Measurements from ENCODE around the gene ESYT1.
A peak's percentile ranks its signal among the peaks of the same experiment; 100 is the strongest.

Gene ESYT1

DNA sequence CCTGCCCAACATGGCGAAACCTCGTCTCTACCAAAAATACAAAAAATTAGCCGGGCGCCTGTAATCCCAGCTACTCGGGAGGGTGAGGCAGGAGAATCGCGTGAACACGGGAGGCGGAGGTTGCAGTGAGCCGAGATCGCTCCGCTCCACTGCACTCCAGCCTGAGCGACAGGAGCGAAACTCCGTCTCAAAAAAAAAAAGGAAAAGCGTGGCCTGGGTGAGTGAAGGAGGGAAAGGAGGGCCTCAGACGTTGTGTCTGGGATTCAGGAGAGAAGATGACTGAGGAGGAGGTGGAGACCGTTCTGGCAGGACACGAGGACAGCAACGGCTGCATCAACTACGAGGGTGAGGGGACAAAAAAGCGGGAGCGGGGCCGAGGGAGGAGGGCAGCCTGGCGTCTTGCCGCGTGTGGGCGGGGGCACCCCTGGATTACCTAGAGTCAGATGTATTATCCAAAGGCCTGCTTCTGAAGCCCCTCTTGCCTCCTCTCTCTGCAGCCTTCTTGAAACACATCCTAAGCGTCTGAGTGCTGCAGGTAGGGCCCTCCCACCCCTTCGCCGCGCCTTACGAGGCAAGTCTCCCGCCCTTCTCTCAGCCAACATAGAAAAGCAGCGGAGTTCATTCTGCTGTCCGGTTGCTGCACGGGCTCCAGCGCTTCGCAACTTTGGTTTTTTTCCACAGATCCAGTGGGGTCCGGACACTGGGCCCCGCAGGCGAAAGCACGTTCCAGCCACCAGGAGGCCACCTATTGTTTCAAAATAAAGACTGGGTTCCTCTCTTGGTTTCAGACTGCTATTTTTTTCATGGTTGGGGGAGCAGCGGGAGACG lies 29.3 kb downstream of the ESYT1 start:
- peak; percentile 87 for DNase-seq

GRCh38 chr12:56158029-56158925 lies 30.2 kb downstream of the ESYT1 start, which contains the start of gene MYL6:
TSS of gene MYL6 (plus strand) at chr12:56158359. CDS start at chr12:56158402, 43 bp downstream.
- DNase-seq: peak; percentile 97

- DNase-seq: peak; percentile 67
Observed at GRCh38 chr12:56158926-56159461, 30.9 kb downstream of the ESYT1 start.

DNA sequence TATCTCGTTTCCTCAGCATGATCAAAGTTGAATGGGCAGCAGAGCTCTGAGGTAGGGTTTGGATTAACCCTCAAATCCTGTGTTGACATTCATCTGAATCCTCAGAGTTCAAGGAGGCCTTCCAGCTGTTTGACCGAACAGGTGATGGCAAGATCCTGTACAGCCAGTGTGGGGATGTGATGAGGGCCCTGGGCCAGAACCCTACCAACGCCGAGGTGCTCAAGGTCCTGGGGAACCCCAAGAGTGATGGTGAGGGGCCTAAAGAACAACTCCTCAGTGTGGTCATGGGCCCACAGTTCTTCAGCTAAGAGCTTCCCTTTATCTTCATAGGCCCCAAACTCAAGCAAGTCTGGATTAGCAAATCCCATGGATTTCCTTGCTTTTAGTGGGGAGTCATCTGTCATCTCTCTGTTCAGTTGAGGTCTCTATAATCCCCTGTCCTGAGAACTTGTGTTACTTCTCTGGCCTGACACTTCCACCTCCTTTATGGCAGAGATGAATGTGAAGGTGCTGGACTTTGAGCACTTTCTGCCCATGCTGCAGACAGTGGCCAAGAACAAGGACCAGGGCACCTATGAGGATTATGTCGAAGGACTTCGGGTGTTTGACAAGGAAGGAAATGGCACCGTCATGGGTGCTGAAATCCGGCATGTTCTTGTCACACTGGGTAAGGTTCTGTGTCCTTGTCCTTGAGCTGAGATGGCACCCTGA lies 31.6 kb downstream of the ESYT1 start:
- no peak for DNase-seq

- no peak for DNase-seq
Observed at GRCh38 chr12:56160193-56160763, 32.2 kb downstream of the ESYT1 start.

DNA sequence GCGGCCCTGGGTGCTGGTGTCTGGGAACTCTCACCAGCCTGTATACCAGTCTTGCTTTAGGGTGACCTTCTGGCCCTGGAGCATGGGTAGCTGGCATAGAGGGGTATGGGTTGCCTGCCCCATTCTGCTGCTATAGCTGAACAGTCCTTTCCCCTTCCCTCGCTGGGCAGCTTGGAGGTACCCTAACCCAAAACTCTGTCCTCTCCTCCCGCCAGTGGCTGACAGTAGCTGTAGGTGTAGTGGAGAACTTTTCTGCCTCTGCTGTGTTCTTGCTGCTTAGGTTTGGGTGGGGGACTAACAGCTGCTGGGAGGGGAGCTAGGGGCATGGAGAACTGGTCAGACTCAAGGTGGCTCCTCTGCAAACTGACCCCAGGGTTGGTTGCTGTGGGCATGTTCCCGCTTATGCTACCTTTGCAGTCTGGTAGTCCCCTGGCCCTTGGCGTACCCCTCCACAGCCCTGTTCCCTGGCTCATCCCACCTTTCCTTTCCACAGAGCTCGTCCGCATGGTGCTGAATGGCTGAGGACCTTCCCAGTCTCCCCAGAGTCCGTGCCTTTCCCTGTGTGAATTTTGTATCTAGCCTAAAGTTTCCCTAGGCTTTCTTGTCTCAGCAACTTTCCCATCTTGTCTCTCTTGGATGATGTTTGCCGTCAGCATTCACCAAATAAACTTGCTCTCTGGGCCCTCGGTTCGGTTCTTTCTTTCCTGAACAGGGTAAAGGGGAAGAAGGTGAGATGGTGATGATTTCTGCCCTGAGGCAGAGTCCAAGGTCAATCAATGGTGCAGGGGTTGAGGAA lies 33.0 kb downstream of the ESYT1 start:
- DNase-seq: no peak

GRCh38 chr12:56161690-56162351 lies 33.8 kb downstream of the ESYT1 start:
- DNase-seq: no peak

DNA sequence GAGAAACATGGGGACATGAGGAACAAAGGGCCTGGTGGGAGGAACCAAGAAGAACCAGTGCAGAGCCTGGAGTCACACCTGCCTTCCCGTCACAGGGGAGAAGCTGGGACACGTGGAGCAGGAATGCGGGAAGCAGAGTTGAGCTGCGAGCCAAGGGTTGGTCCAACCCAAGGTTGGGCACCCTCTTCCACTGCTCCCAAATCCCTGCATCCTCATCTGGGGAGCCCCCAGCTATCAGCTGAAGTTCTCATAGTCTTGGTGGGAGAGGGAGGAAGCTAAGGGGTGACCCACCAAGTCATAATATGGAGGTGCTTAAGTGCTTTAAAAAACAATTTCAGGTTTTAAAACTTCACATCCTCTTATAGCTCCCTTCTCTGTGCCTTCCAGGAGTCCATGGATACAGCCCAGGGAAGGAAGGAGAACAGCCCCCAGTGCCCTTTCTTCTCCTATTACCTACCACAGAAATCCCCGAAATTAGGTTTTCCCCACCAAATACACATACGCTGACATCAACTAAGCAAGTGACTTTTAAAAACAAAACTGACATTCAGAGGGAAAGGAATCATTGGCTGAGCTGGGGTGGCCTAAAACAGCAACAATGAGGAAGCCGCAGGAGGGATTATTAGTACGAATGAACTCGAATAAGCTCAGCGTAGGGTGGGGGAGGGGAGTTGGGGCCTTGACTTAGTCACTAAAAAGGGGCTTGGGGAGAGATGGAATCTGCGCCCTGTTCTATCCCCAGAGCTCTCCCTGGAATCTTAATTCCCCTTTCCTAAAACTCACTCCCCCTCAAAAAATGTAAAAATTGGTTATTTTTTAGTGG lies 34.6 kb downstream of the ESYT1 start:
- DNase-seq: no peak

- no peak for DNase-seq
Observed at GRCh38 chr12:56163533-56164344, 35.7 kb downstream of the ESYT1 start.

GRCh38 chr12:56164345-56164729 lies 36.3 kb downstream of the ESYT1 start:
- no peak for DNase-seq

- DNase-seq: no peak
Observed at GRCh38 chr12:56165369-56165768, 37.3 kb downstream of the ESYT1 start.

GRCh38 chr12:56169229-56169759 lies 41.2 kb downstream of the ESYT1 start:
- DNase-seq: no peak

DNA sequence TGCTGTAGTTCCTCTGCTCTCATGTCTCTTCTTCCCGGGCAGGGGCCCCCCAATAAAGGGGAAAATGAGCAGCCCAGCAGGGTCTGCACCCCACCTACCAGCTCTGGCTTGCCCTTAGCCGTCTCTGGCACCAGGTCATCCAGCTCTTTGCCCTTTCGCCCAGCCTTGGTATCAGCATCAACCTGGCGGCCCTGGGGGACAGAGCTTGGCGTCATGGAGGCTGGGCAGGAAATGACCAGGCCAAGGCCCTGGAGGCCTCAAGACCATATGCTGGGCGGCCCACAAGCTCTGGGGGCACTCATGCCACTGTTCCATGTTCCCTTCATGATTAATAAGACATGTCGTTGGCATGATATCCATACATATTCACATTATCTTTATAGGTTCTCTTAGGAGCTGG lies 44.8 kb downstream of the ESYT1 start:
- DNase-seq: no peak

- no peak for DNase-seq
Observed at GRCh38 chr12:56178347-56178746, 50.3 kb downstream of the ESYT1 start.

- DNase-seq: no peak
Observed at GRCh38 chr12:56186957-56187356, 58.9 kb downstream of the ESYT1 start.

GRCh38 chr12:56188131-56188777 lies 60.2 kb downstream of the ESYT1 start:
- no peak for DNase-seq

DNA sequence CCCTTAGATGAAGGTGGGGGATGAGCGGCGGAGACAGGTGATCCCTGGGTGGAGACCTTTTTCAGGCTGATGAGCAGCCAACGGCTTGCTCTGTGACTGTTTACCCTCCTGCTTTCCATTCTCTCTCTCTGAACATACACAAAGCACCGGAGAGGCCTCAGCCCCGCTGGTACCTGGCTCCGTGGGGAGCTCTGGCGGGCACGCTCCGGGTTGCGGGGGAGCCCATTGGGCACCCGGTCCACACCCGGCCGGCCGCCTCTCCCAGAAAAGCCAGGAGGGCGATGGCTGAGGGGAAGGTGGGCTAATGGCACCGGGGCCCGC lies 60.7 kb downstream of the ESYT1 start:
- peak; percentile 7 for DNase-seq

DNA sequence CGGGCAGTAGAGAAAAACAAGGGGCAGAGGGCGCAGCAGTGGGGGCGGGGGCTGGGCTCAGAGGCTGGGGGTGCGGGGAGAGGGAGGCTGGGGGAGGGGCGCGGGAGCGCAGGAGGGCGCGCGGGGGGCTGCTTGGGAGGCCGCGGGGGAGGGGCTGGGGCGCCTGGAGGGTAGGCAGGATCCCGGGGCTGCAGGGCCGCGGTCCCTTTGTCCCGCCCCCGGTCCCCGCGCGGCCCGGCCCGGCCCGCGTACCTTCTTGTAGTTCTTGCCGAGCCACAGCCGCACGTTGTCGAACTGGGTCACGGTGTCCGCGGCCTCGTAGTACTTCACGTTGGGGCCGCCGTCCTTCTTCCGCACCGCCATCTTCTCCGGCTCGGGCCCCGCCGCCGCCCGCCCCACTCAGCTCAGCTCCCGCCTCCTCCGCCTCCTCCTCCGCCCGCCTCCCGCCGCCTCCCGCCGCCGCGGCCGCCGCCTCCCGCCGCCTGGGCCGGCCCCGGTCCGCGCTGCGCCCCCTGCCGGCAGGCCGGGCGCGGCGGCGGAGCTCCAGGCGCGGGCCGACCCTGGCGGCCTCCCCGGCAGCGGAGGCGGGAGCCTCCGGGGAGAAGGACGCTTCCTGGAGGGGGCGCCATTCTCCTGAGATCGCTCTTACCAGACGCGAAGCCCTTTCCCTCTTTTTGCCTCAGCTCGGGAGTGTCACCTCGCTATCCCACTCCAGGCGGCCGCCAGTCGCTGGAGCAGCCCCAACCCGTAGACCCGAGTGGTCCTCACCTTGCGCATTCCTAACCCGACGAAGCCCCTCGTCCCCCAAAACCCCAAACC lies 61.2 kb downstream of the ESYT1 start, which contains the start of gene SMARCC2:
Gene SMARCC2, minus strand, starts transcription at position 385 of the 819 bp plus-strand sequence. Its CDS starts 22 bp downstream, at position 363.
- DNase-seq: peak; percentile 84

All from NCI-H510A treated with DMSO at 0.1 percent for 48 hours (cell line).